RKO (cell line): ENCODE measurements around the gene NXNL1.
A peak's percentile ranks its signal among the peaks of the same experiment; 100 is the strongest.
"Not testable (repeated sequence)": the region's sequence is repeated elsewhere in the genome, so short reads cannot be mapped to it uniquely, and the experiment has no call there.

Experiments
- DNase-seq: peaks from one replicate; pipeline ENCODE4 v3.0.0-alpha.2; 2016; ENCODE audit warnings: low spot score

Gene NXNL1

GRCh38 chr19:17486545-17487240, 26.0 kb upstream of the NXNL1 start:
- DNase-seq: no peak

- no peak for DNase-seq
These were observed 23.9 kb upstream of the NXNL1 start for GRCh38 chr19:17484520-17485185.

- DNase-seq: no peak
These were observed 22.9 kb upstream of the NXNL1 start for GRCh38 chr19:17483605-17484002.

- DNase-seq: no peak
These were observed 22.3 kb upstream of the NXNL1 start for GRCh38 chr19:17482877-17483604.

- DNase-seq: no peak
These were observed 21.3 kb upstream of the NXNL1 start for GRCh38 chr19:17481986-17482385.

- no peak for DNase-seq
These were observed 18.6 kb upstream of the NXNL1 start for GRCh38 chr19:17479325-17479791.

- no peak for DNase-seq
These were observed 14.9 kb upstream of the NXNL1 start for GRCh38 chr19:17475541-17476115.

- DNase-seq: not testable (repeated sequence)
These were observed 14.3 kb upstream of the NXNL1 start for GRCh38 chr19:17475011-17475540.

- DNase-seq: no peak
These were observed 12.3 kb upstream of the NXNL1 start for GRCh38 chr19:17473041-17473440.

GRCh38 chr19:17471410-17472125, 10.8 kb upstream of the NXNL1 start:
- no peak for DNase-seq

- peak; percentile 98 for DNase-seq
These were observed 9.5 kb upstream of the NXNL1 start, which contains the start of gene SLC27A1 for GRCh38 chr19:17470068-17470841. Gene SLC27A1 (plus strand): TSS chr19:17470524. CDS start chr19:17470541, 17 bp downstream.

- peak; percentile 91 for DNase-seq
These were observed 8.8 kb upstream of the NXNL1 start for GRCh38 chr19:17469481-17470067.

GRCh38 chr19:17469092-17469480, 8.4 kb upstream of the NXNL1 start:
- DNase-seq: no peak

- DNase-seq: no peak
These were observed 7.8 kb upstream of the NXNL1 start for GRCh38 chr19:17468302-17469091.

- DNase-seq: no peak
These were observed 7.0 kb upstream of the NXNL1 start for GRCh38 chr19:17467471-17468301.

GRCh38 chr19:17466487-17466850, 5.7 kb upstream of the NXNL1 start:
- no peak for DNase-seq

GRCh38 chr19:17458970-17459369, 1.8 kb downstream of the NXNL1 start:
- no peak for DNase-seq

GRCh38 chr19:17457616-17458015, 3.1 kb downstream of the NXNL1 start:
- DNase-seq: no peak

GRCh38 chr19:17456127-17456526, 4.6 kb downstream of the NXNL1 start:
- DNase-seq: no peak
